SJSA1 (cell line): ENCODE measurements around the gene HIGD1B. TPM values are rescaled to one million over a fixed set of nuclear protein-coding genes. Genes with fewer than 3 reads are reported as not detected.

Experiments used
- DNase-seq, 2 experiments: peaks; one replicate each; pipeline ENCODE4 v3.0.0-alpha.2; 2015 to 2020; ENCODE audit warnings: low spot score in 2 of 2, low read depth in 1 of 2
- H3K27ac ChIP-seq: fragments of 250-450 bp; sonication (Bioruptor Pico); 2 replicates; pipeline ENCODE4 v1.5.1; 2020; ENCODE audit warnings: mild to moderate bottlenecking, moderate library complexity
- H3K27me3 ChIP-seq: fragments of 250-450 bp; sonication (Bioruptor Pico); replicated peaks from 2 replicates; pipeline ENCODE4 v1.5.1; 2020; ENCODE audit warnings: mild to moderate bottlenecking, moderate library complexity
- H3K36me3 ChIP-seq: fragments of 250-450 bp; sonication (Bioruptor Pico); 2 replicates; pipeline ENCODE4 v1.5.1; 2020; ENCODE audit warnings: mild to moderate bottlenecking
- H3K4me1 ChIP-seq: fragments of 250-450 bp; sonication (Bioruptor Pico); replicated peaks from 2 replicates; pipeline ENCODE4 v1.6.1; 2021; ENCODE audit warnings: mild to moderate bottlenecking
- H3K4me3 ChIP-seq: fragments of 250-450 bp; sonication (Bioruptor Pico); 2 replicates; pipeline ENCODE4 v1.5.1; 2020; ENCODE audit warnings: mild to moderate bottlenecking
- H3K9me3 ChIP-seq: fragments of 250-450 bp; sonication (Bioruptor Pico); replicated peaks from 2 replicates; pipeline ENCODE4 v1.5.1; 2020; ENCODE audit warnings: mild to moderate bottlenecking
- total RNA-seq: library from RNA; depleted of rRNA; stranded (reverse); fragments of >200 nt; shearing (Covaris generic); gene quantifications from 2 replicates; pipeline ENCODE4 v1.2.3, GENCODE V29; 2014

HIGD1B gene
- total RNA-seq, 1 experiment from 2014 or later: not detected

- Histone ChIP-seq H3K4me1 (peaks cover 65% of the 10 kb centered on the region), H3K27ac (no peak overlapping the region), H3K36me3 (peaks cover 20% of the 10 kb centered on the region), H3K4me3 (peak overlapping the region; percentile 97), H3K9me3 (no peaks in the 10 kb centered on the region), H3K27me3 (no peaks in the 10 kb centered on the region)
- DNase-seq: no peak
Observed at GRCh38 chr17:44827863-44828262, 19.8 kb upstream of the HIGD1B start.

GRCh38 chr17:44828919-44829522 lies 18.7 kb upstream of the HIGD1B start:
- DNase-seq: no peak

GRCh38 chr17:44829523-44830358 lies 17.9 kb upstream of the HIGD1B start, which contains the start of gene GJC1:
GJC1 (minus strand) TSS chr17:44830287; CDS start chr17:44805817, 24,470 bp downstream.
- Histone ChIP-seq H3K27me3 (no peaks in the 10 kb centered on the region), H3K4me1 (peaks cover 50% of the 10 kb centered on the region), H3K36me3 (peaks cover 14% of the 10 kb centered on the region), H3K9me3 (no peaks in the 10 kb centered on the region), H3K4me3 (peak within 1 kb of the TSS; percentile 97), H3K27ac (peak within 1 kb of the TSS; percentile 89)
- peak; percentile 73 to 79 for DNase-seq

More at GRCh38 chr17:44828919-44829522, 18.7 kb upstream of the HIGD1B start:
- peaks cover 17% of the 10 kb centered on the region for H3K36me3 ChIP-seq
- H3K27me3 ChIP-seq: no peaks in the 10 kb centered on the region
- peaks cover 53% of the 10 kb centered on the region for H3K4me1 ChIP-seq
- H3K4me3 ChIP-seq: peak overlapping the region; percentile 97
- peak overlapping the region; percentile 89 for H3K27ac ChIP-seq
- H3K9me3 ChIP-seq: no peaks in the 10 kb centered on the region

- peak; percentile 59 to 69 for DNase-seq
- H3K27ac ChIP-seq: peak overlapping the region; percentile 89
- H3K9me3 ChIP-seq: no peaks in the 10 kb centered on the region
- no peaks in the 10 kb centered on the region for H3K27me3 ChIP-seq
- peaks cover 14% of the 10 kb centered on the region for H3K36me3 ChIP-seq
- peaks cover 50% of the 10 kb centered on the region for H3K4me1 ChIP-seq
- H3K4me3 ChIP-seq: peak overlapping the region; percentile 97
Observed at GRCh38 chr17:44830359-44831288, 17.1 kb upstream of the HIGD1B start.

DNA sequence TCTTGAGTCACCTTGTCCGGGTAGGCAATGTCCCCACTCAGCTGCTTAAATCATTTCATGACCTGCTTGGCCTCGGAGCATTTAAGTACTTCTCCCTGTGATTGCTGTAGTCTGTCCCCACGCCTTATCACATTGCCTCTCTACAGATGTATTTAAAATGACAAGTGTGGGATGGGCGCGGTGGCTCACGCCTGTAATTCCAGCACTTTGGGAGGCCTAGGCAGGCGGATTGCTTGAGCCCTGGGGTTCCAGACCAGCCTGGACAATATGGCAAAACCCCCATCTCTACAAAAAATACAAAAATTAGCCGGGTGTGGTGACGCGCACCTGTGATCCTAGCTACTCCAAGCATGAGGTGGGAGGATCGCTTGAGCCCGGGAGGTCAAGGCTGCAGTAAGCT lies 16.3 kb upstream of the HIGD1B start:
- Histone ChIP-seq H3K27ac (no peak overlapping the region), H3K36me3 (peaks cover 8% of the 10 kb centered on the region), H3K4me3 (no peak overlapping the region), H3K4me1 (peaks cover 45% of the 10 kb centered on the region), H3K9me3 (no peaks in the 10 kb centered on the region), H3K27me3 (no peaks in the 10 kb centered on the region)
- no peak for DNase-seq

GRCh38 chr17:44832805-44833204 lies 14.9 kb upstream of the HIGD1B start:
- H3K27me3 ChIP-seq: no peaks in the 10 kb centered on the region
- H3K4me1 ChIP-seq: peaks cover 34% of the 10 kb centered on the region
- no peak overlapping the region for H3K27ac ChIP-seq
- no peak for DNase-seq
- no peak overlapping the region for H3K4me3 ChIP-seq
- H3K36me3 ChIP-seq: peaks cover 8% of the 10 kb centered on the region
- H3K9me3 ChIP-seq: no peaks in the 10 kb centered on the region

GRCh38 chr17:44837196-44837595 lies 10.5 kb upstream of the HIGD1B start:
- H3K4me1 ChIP-seq: peaks cover 13% of the 10 kb centered on the region
- H3K9me3 ChIP-seq: no peaks in the 10 kb centered on the region
- H3K27me3 ChIP-seq: no peaks in the 10 kb centered on the region
- no peak for DNase-seq
- no peak overlapping the region for H3K27ac ChIP-seq
- H3K4me3 ChIP-seq: no peak overlapping the region
- no peaks in the 10 kb centered on the region for H3K36me3 ChIP-seq

DNA sequence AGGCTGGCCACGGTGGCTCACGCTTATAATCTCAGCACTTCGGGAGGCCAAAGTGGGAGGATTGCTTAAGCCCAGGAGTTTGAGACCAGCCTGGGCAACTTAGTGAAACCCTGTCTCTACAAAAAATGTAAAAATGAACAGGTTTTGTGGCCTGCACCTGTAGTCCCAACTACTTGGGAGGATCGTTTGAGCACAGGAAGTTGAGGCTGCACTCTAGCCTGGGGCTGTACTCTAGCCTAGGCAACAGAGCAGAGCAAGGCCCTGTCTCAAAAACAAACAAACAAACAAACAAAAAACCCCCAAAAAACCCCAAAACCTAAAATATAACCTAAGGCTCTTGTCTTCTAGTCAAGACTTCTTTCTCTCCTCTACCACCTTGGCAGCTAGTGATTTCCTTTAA lies 7.4 kb upstream of the HIGD1B start:
- Histone ChIP-seq H3K9me3 (no peaks in the 10 kb centered on the region), H3K27ac (no peak overlapping the region), H3K4me1 (peaks cover 30% of the 10 kb centered on the region), H3K4me3 (no peak overlapping the region), H3K36me3 (no peaks in the 10 kb centered on the region), H3K27me3 (no peaks in the 10 kb centered on the region)
- no peak for DNase-seq

DNA sequence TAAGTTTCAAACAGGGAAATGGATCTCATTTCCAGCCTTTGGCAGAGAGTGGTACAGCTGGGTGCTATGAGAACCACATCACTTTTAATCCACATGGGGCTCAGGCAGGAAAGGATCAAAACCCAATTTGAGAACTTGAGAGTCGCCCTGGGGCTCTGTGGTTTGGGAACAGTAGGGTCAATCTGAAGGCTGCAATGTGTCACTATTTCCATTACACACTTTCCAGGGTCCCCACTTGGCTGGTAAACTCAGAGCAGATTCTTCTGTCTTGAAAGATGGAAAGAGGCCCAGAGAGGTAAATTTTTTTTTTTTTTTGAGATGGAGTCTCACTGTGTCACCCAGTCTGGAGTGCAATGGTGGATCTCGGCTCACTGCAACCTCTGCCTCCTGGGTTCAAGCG lies 6.7 kb upstream of the HIGD1B start:
- no peaks in the 10 kb centered on the region for H3K36me3 ChIP-seq
- H3K4me3 ChIP-seq: no peak overlapping the region
- no peaks in the 10 kb centered on the region for H3K9me3 ChIP-seq
- H3K27ac ChIP-seq: no peak overlapping the region
- peaks cover 33% of the 10 kb centered on the region for H3K4me1 ChIP-seq
- H3K27me3 ChIP-seq: no peaks in the 10 kb centered on the region
- DNase-seq: no peak

- H3K27me3 ChIP-seq: no peaks in the 10 kb centered on the region
- no peaks in the 10 kb centered on the region for H3K9me3 ChIP-seq
- DNase-seq: no peak
- H3K4me1 ChIP-seq: peaks cover 33% of the 10 kb centered on the region
- no peak overlapping the region for H3K4me3 ChIP-seq
- no peaks in the 10 kb centered on the region for H3K36me3 ChIP-seq
- no peak overlapping the region for H3K27ac ChIP-seq
Observed at GRCh38 chr17:44842748-44843147, 4.9 kb upstream of the HIGD1B start.

DNA sequence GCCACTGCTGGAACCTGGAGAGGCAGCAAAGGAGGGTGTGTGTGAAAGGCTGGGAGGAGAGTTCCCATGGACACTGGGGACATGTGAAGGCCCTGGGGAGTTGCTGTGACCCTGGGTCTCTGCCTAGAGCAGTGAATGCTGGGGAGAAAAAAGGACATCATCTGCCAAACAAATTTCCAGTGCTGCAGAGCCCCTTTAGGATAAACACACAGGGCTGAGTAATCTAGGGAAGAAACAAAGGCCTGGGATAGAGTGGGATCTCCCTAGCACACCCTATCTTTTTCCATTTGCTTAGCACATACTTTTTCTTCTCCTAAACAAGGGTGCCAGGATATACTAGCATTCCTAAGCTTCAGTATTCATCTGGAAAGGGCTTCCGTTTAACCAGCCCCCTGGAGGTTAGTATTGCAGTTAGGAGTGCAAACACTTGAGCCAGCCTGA lies 3.3 kb upstream of the HIGD1B start:
- Histone ChIP-seq H3K27ac (peak overlapping the region; percentile 73), H3K36me3 (peaks cover 3% of the 10 kb centered on the region; the same call in 1 of the 2 replicates)
- DNase-seq: peak; percentile 73 to 90

DNA sequence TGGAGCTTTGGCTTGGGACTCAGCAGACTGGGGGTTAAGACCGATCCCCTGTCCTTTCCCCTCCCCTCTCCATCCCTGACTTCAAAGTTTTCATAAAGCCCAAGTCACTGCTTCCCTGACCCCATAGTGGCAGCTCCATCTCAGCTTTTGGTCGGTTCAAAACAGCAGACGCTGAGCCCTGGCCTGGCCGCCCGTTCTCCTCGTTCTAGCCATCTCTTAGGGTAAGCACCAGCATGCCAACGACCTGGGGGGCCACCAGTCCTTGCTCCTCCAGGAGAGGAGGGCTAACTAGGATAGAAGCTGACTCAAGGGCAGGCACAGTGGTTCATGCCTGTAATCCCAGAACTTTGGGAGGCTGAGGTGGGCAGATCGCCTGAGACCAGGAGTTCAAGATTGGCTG lies 1.5 kb upstream of the HIGD1B start:
- DNase-seq: no peak

More for the DNA sequence above, 3.3 kb upstream of the HIGD1B start:
- H3K9me3 ChIP-seq: no peaks in the 10 kb centered on the region
- no peaks in the 10 kb centered on the region for H3K27me3 ChIP-seq
- no peak overlapping the region for H3K4me3 ChIP-seq
- H3K4me1 ChIP-seq: peaks cover 33% of the 10 kb centered on the region

DNA sequence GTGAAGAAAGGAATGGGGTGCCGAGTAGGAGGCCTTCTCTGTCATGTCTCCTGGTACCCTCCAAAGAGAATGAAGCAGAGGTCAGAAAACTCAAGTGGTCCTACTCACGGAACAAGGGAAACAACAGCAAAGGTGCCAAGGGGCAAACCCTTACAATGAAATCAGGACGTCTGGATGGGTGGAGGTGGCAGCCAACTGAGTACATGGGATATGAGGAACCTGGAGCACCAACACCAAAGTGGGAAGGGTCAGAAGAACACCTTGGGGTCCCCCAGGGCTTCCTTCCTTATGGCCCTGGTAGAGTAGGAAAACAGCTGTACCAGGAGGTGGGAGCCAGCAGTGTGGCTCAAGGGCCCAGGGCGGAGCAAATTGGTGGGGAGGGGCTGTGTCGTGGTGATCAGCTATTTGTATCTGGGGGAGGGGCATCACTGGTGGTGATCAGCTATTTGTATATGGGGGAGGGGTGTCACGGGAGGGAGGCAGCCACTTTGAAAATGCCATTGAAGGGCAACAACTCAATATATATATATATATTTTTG lies 643 bp downstream of the HIGD1B start:
- H3K27me3 ChIP-seq: no peaks in the 10 kb centered on the region
- peaks cover 20% of the 10 kb centered on the region for H3K4me1 ChIP-seq
- no peak for DNase-seq
- H3K27ac ChIP-seq: no peak overlapping the region
- peaks cover 39% of the 10 kb centered on the region for H3K36me3 ChIP-seq
- no peak overlapping the region for H3K4me3 ChIP-seq
- no peaks in the 10 kb centered on the region for H3K9me3 ChIP-seq

More for the DNA sequence above, 1.5 kb upstream of the HIGD1B start:
- Histone ChIP-seq H3K27me3 (no peaks in the 10 kb centered on the region), H3K27ac (no peak overlapping the region), H3K9me3 (no peaks in the 10 kb centered on the region), H3K36me3 (peaks cover 18% of the 10 kb centered on the region), H3K4me1 (peaks cover 27% of the 10 kb centered on the region), H3K4me3 (no peak overlapping the region)
